ENCODE measurements around the gene MCC. TPM values are rescaled to one million over a fixed set of nuclear protein-coding genes. Genes with fewer than 3 reads are reported as not detected.

Gene MCC
- total RNA-seq, 2 donors from 2014 or later, result 7.5 to 9.9 TPM

- Histone ChIP-seq H3K9me3 (no peaks in the 10 kb centered on the region), H3K36me3 (replicated peaks in 1 of 2; ENCODE audit: insufficient read depth in 1 of 2, low read depth in 2 of 2) (no peaks in the 10 kb centered on the region), H3K4me1 (peaks cover 3% of the 10 kb centered on the region), H3K4me3 (no peak overlapping the region), H3K27ac (no peak overlapping the region), H3K27me3 (no peaks in the 10 kb centered on the region)
- DNase-seq, result no peak
- TF ChIP-seq CTCF (IDR thresholded peaks at IDR 0.05) (no peak), POLR2A (IDR thresholded peaks at IDR 0.05) (no peak)
- ATAC-seq, result no peak
- 38 to 53% methylated on average over 9 of the region's 9 CpGs for WGBS, 2 donors
- intact Hi-C loops (cut with DNase I), result no loop called here
Measured at GRCh38 chr5:113217619-113218184, 270.6 kb downstream of the MCC start.

GRCh38 chr5:113216545-113216944 lies 271.7 kb downstream of the MCC start:
- ATAC-seq (no peak), DNase-seq (no peak)
- no peak overlapping the region for H3K27ac ChIP-seq
- no peak for TF ChIP-seq POLR2A (IDR thresholded peaks at IDR 0.05)
- no peak for TF ChIP-seq CTCF (IDR thresholded peaks at IDR 0.05)
- H3K27me3 ChIP-seq, result no peaks in the 10 kb centered on the region
- no peaks in the 10 kb centered on the region for H3K9me3 ChIP-seq
- 67 to 68% methylated on average over 3 of the region's 3 CpGs for WGBS, 2 donors
- intact Hi-C loops (cut with DNase I), result no loop called here
- H3K4me3 ChIP-seq, result no peak overlapping the region
- H3K36me3 ChIP-seq (replicated peaks in 1 of 2; ENCODE audit: insufficient read depth in 1 of 2, low read depth in 2 of 2), result no peaks in the 10 kb centered on the region
- peaks cover 10% of the 10 kb centered on the region for H3K4me1 ChIP-seq

GRCh38 chr5:113215401-113216060 lies 272.7 kb downstream of the MCC start:
- Histone ChIP-seq H3K27ac (no peak overlapping the region), H3K4me1 (peaks cover 10% of the 10 kb centered on the region), H3K4me3 (no peak overlapping the region), H3K27me3 (no peaks in the 10 kb centered on the region), H3K36me3 (replicated peaks in 1 of 2; ENCODE audit: insufficient read depth in 1 of 2, low read depth in 2 of 2) (no peaks in the 10 kb centered on the region), H3K9me3 (no peaks in the 10 kb centered on the region)
- no peak for ATAC-seq
- TF ChIP-seq POLR2A (IDR thresholded peaks at IDR 0.05) (no peak), CTCF (IDR thresholded peaks at IDR 0.05) (no peak)
- no peak for DNase-seq
- intact Hi-C loops (cut with DNase I), result no loop called here
- WGBS, 2 donors, result 84 to 86% methylated on average over 9 of the region's 9 CpGs

DNA sequence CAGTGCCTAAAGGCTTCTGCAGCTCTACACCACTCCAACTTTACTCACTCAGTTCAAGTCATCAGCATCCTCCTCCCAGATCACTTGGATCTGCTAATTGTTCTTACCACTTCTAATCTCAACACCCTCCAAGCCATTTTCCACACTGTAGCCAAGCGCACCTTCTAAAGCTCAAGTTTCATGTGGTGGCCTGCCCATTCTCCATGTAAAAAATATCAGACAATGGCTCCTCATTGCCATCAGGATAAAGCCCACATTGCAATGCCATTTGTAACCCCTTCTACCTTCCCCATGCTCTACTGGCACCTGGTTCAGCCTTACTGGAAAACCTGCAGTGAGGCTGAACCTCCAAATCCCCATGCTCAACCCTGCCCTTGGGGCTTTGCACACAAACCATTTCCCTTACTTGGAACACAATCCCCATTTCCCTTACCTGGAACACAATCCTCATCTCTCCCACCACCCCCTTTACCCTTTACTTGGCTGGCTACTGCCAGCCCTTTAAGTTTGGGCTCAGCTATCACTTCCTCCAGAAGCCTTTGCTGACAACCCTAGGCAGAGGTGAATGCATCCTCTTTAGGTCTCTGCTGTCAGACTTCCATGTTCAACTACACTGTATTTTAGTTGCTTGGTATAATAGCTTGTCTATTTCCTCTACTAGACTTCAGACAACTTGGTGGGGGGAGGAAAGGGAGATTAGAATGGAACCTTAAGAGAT lies 273.5 kb downstream of the MCC start:
- WGBS, 2 donors, result 62 to 94% methylated on average over 1 of the region's 1 CpG
- intact Hi-C loops (cut with DNase I), result no loop called here
- H3K4me1 ChIP-seq, result peaks cover 10% of the 10 kb centered on the region
- ATAC-seq (no peak), DNase-seq (no peak)
- no peak for TF ChIP-seq POLR2A (IDR thresholded peaks at IDR 0.05)
- no peak for TF ChIP-seq CTCF (IDR thresholded peaks at IDR 0.05)
- no peak overlapping the region for H3K4me3 ChIP-seq
- no peaks in the 10 kb centered on the region for H3K9me3 ChIP-seq
- no peaks in the 10 kb centered on the region for H3K36me3 ChIP-seq (replicated peaks in 1 of 2; ENCODE audit: insufficient read depth in 1 of 2, low read depth in 2 of 2)
- H3K27ac ChIP-seq, result no peak overlapping the region
- H3K27me3 ChIP-seq, result no peaks in the 10 kb centered on the region
